Prostate gland (tissue), 2 donors: ENCODE data around the gene ARRDC5. TPM values are rescaled to one million over a fixed set of nuclear protein-coding genes. Genes with fewer than 3 reads are reported as not detected.

Experiments used
- DNase-seq: peaks from one replicate; pipeline ENCODE4 v3.0.0-alpha.2; 2019; ENCODE audit warnings: low spot score
- H3K27ac ChIP-seq, 2 donors: fragments of 200-600 bp; sonication (generic); 2 replicates each; pipeline ENCODE4 v1.5.1; 2017 to 2019
- H3K27me3 ChIP-seq: fragments of 200-600 bp; sonication (generic); replicated peaks from 2 replicates; pipeline ENCODE4 v1.5.1; 2019; ENCODE audit not compliant: insufficient read depth
- H3K36me3 ChIP-seq, 2 donors: fragments of 200-600 bp; sonication (generic); 1 replicate in 1 of 2; 2 replicates in 1 of 2; pipeline versions ENCODE4 v1.5.1 to v1.8.1; 2017 to 2019
- H3K4me1 ChIP-seq: fragments of 200-600 bp; sonication (generic); replicated peaks from 2 replicates; pipeline ENCODE4 v1.5.1; 2019
- H3K4me3 ChIP-seq, 2 donors: fragments of 200-600 bp; sonication (generic); 2 replicates each; pipeline ENCODE4 v1.5.1; 2017 to 2019
- H3K9me3 ChIP-seq: fragments of 200-600 bp; sonication (generic); 2 replicates; pipeline ENCODE4 v1.5.1; 2017
- CTCF ChIP-seq, 4 experiments: fragments of 200-600 bp in 2 of 4; fragments of 450-650 bp in 2 of 4; sonication (generic) in 2 of 4; IDR thresholded peaks; 1 replicate in 3 of 4; 2 replicates in 1 of 4; pipeline ENCODE4 v1.5.1; 2016 to 2019; ENCODE audit warnings: antibody characterized with exemption in 4 of 4, mild to moderate bottlenecking in 2 of 4, moderate library complexity in 2 of 4
- POLR2A ChIP-seq: fragments of 450-650 bp; IDR thresholded peaks from one replicate; pipeline ENCODE4 v1.6.1; 2016; ENCODE audit warnings: antibody characterized with exemption, mild to moderate bottlenecking
- POLR2AphosphoS5 ChIP-seq: sonication (generic); formaldehyde crosslinking; IDR thresholded peaks from one replicate; pipeline ENCODE4 v1.6.1; 2017; ENCODE audit warnings: antibody characterized with exemption
- WGBS: methylation state at CpG from one replicate; pipeline ENCODE4 v1.1.5; 2018; 5-methylcytosine and 5-hydroxymethylcytosine counted together
- intact Hi-C: fragments of 100-400 bp; cut with DNase I; formaldehyde crosslinking; loops from one replicate; pipeline ENCODE4 v1.14.2; 2022
- total RNA-seq, 2 donors: library from RNA; depleted of rRNA; stranded (reverse); fragments of >200 nt; gene quantifications; one replicate each; pipeline ENCODE4 v1.1.0, GENCODE V29; 2016

Gene ARRDC5
- total RNA-seq, 2 donors from 2014 or later = 1.2 TPM; not detected in 1

- H3K36me3 ChIP-seq = no peaks in the 10 kb centered on the region
- H3K27me3 ChIP-seq = no peaks in the 10 kb centered on the region
- peaks cover 11% of the 10 kb centered on the region for H3K4me1 ChIP-seq
- no peak for DNase-seq
- H3K27ac ChIP-seq = peak overlapping the region; percentile 82
- TF ChIP-seq POLR2AphosphoS5 (no peak), CTCF (IDR thresholded peaks at IDR 0.05) (no peak), POLR2A (no peak)
- H3K4me3 ChIP-seq = no peak overlapping the region
- H3K9me3 ChIP-seq = no peaks in the 10 kb centered on the region
- WGBS = 38% methylated on average over 23 of the region's 23 CpGs
- intact Hi-C loops = loop anchor here (2.0 kb wide), 1 partner anchor 32 kb away; no protein-coding TSS in a partner anchor
These were observed 24.2 kb downstream of the ARRDC5 start for GRCh38 chr19:4878491-4878968.

GRCh38 chr19:4877753-4878490 lies 24.8 kb downstream of the ARRDC5 start:
- intact Hi-C loops = loop anchor here (2.0 kb wide), 1 partner anchor 33 kb away; no protein-coding TSS in a partner anchor
- no peak overlapping the region for H3K4me3 ChIP-seq
- peak; percentile 78 for TF ChIP-seq POLR2AphosphoS5
- TF ChIP-seq POLR2A = no peak
- no peaks in the 10 kb centered on the region for H3K36me3 ChIP-seq
- H3K27ac ChIP-seq = peak overlapping the region; percentile 82
- DNase-seq = peak; percentile 76
- no peaks in the 10 kb centered on the region for H3K9me3 ChIP-seq
- H3K27me3 ChIP-seq = no peaks in the 10 kb centered on the region
- WGBS = 23% methylated on average over 28 of the region's 30 CpGs
- peaks cover 11% of the 10 kb centered on the region for H3K4me1 ChIP-seq

GRCh38 chr19:4873930-4874329 lies 28.8 kb downstream of the ARRDC5 start:
- DNase-seq = no peak
- Histone ChIP-seq H3K27ac (no peak overlapping the region), H3K36me3 (no peaks in the 10 kb centered on the region), H3K9me3 (no peaks in the 10 kb centered on the region), H3K4me3 (no peak overlapping the region), H3K27me3 (no peaks in the 10 kb centered on the region), H3K4me1 (peaks cover 11% of the 10 kb centered on the region)
- 93% methylated on average over 3 of the region's 3 CpGs for WGBS
- TF ChIP-seq POLR2A (no peak), POLR2AphosphoS5 (no peak), CTCF (IDR thresholded peaks at IDR 0.05) (no peak)
- intact Hi-C loops = loop anchor here (5.0 kb wide), 2 partner anchors 93 to 158 kb away; partner anchors contain the start of gene KDM4B

- WGBS = 72% methylated on average over 6 of the region's 6 CpGs
- Histone ChIP-seq H3K27ac (no peak overlapping the region), H3K27me3 (no peaks in the 10 kb centered on the region), H3K9me3 (no peaks in the 10 kb centered on the region), H3K36me3 (no peaks in the 10 kb centered on the region), H3K4me1 (no peaks in the 10 kb centered on the region), H3K4me3 (no peak overlapping the region)
- intact Hi-C loops = loop anchor here (5.0 kb wide), 2 partner anchors 96 to 161 kb away; partner anchors contain the start of gene KDM4B
- no peak for DNase-seq
- TF ChIP-seq POLR2A (no peak), CTCF (IDR thresholded peaks at IDR 0.05) (no peak)
These were observed 31.0 kb downstream of the ARRDC5 start for GRCh38 chr19:4871711-4872110.

- H3K27ac ChIP-seq = no peak overlapping the region
- DNase-seq = no peak
These were observed 32.5 kb downstream of the ARRDC5 start for GRCh38 chr19:4870025-4870700.

More at GRCh38 chr19:4870025-4870700, 32.5 kb downstream of the ARRDC5 start:
- intact Hi-C loops = loop anchor here (5.0 kb wide), 2 partner anchors 97 to 162 kb away; partner anchors contain the start of gene KDM4B
- H3K9me3 ChIP-seq = no peaks in the 10 kb centered on the region
- no peak for TF ChIP-seq POLR2AphosphoS5
- TF ChIP-seq POLR2A = no peak
- TF ChIP-seq CTCF (IDR thresholded peaks at IDR 0.05) = no peak
- H3K4me1 ChIP-seq = no peaks in the 10 kb centered on the region
- 77% methylated on average over 10 of the region's 10 CpGs for WGBS
- H3K4me3 ChIP-seq = no peak overlapping the region
- no peaks in the 10 kb centered on the region for H3K27me3 ChIP-seq
- no peaks in the 10 kb centered on the region for H3K36me3 ChIP-seq
